SK-N-SH treated with all-trans-retinoic acid at 6 μM for 48 hours (cell line): ENCODE results near the gene UBXN1.

Source experiments
- CSDC2 ChIP-seq: fragments of 250-450 bp; sonication (Bioruptor Pico); IDR thresholded peaks from 2 replicates; pipeline ENCODE4 v1.5.0; 2020; ENCODE audit warnings: mild to moderate bottlenecking, moderate library complexity
- ESRRG ChIP-seq: fragments of 250-450 bp; sonication (Bioruptor Pico); IDR thresholded peaks from 2 replicates; pipeline ENCODE4 v1.6.1; 2021; ENCODE audit warnings: mild to moderate bottlenecking
- ISL1 ChIP-seq: fragments of 250-450 bp; sonication (Bioruptor Pico); IDR thresholded peaks from 2 replicates; pipeline ENCODE4 v2.1.2; 2022; ENCODE audit warnings: mild to moderate bottlenecking, moderate library complexity
- TCF4 ChIP-seq: fragments of 250-450 bp; sonication (Bioruptor Pico); IDR thresholded peaks from 2 replicates; pipeline ENCODE4 v1.8.0; 2021; ENCODE audit warnings: mild to moderate bottlenecking, moderate library complexity, borderline replicate concordance
- TOX ChIP-seq: fragments of 250-450 bp; sonication (Bioruptor Pico); IDR thresholded peaks from 2 replicates; pipeline ENCODE4 v1.8.0; 2021; ENCODE audit warnings: mild to moderate bottlenecking, moderate library complexity, borderline replicate concordance
- ZC3H10 ChIP-seq: fragments of 250-450 bp; sonication (Bioruptor Pico); IDR thresholded peaks from 2 replicates; pipeline ENCODE4 v1.5.1; 2021; ENCODE audit warnings: mild to moderate bottlenecking, moderate library complexity
- TF ChIP-seq, protein P1 (sequence below): fragments of 250-450 bp; sonication (Bioruptor Pico); IDR thresholded peaks from 2 replicates; pipeline ENCODE4 v1.8.0; 2020; ENCODE audit warnings: mild to moderate bottlenecking, moderate library complexity, borderline replicate concordance
- TF ChIP-seq, protein P2 (sequence below): fragments of 250-450 bp; sonication (Bioruptor Pico); IDR thresholded peaks from 2 replicates; pipeline ENCODE4 v1.5.1; 2021; ENCODE audit warnings: mild to moderate bottlenecking, moderate library complexity

DNA sequence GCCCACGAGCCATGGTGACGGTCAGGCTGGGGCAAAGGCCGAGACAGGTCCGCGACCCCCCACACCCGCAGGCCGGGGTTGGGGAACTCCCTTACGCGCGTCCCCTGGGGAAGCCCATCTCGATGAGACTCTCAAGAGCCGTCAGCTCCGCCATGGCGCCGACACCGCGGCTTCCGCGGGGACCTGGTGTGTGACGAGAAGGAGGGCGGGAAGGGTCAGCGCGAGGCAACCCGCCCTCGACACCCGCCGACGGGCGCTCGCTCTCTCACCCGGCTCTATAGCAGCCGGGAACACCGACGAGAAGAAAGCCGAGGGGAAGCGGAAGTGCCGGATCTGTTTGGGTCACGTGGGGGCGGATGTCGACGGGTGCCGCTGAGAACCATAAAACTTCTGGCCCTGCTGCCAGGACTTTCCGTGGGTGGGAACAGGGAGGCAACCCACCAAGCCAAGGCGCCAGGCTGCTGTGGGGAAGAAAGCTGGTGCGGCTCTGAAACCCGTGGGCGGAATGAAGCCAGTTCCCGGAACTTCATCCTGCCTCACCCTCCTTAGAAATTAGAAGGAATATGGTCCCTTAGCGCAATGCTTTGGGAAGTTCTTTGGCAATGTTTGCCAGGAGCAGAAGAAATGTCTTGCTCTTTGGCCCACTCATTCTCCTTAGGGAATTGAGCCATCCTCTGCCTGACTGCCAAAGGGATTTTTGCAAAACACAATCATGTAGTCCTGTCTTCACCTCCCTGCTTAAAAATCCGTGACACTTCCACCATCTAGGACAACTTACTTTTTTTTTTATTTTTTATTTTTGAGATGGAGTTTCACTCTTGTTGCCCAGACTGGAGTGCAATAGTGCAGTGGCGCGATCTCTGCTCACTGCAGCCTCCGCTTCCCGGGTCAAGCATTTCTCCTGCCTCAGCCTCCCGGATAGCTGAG is at the start of gene UBXN1:
- TF ChIP-seq ZC3H10 (CRISPR knock-in tag) (no peak), TCF4 (CRISPR knock-in tag) (no peak), ISL1 (no peak), ESRRG (no peak), TOX (CRISPR knock-in tag) (no peak), CSDC2 (CRISPR knock-in tag) (no peak)
- TF ChIP-seq, protein P1, sequence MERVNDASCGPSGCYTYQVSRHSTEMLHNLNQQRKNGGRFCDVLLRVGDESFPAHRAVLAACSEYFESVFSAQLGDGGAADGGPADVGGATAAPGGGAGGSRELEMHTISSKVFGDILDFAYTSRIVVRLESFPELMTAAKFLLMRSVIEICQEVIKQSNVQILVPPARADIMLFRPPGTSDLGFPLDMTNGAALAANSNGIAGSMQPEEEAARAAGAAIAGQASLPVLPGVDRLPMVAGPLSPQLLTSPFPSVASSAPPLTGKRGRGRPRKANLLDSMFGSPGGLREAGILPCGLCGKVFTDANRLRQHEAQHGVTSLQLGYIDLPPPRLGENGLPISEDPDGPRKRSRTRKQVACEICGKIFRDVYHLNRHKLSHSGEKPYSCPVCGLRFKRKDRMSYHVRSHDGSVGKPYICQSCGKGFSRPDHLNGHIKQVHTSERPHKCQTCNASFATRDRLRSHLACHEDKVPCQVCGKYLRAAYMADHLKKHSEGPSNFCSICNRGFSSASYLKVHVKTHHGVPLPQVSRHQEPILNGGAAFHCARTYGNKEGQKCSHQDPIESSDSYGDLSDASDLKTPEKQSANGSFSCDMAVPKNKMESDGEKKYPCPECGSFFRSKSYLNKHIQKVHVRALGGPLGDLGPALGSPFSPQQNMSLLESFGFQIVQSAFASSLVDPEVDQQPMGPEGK, result no peak
- TF ChIP-seq, protein P2, sequence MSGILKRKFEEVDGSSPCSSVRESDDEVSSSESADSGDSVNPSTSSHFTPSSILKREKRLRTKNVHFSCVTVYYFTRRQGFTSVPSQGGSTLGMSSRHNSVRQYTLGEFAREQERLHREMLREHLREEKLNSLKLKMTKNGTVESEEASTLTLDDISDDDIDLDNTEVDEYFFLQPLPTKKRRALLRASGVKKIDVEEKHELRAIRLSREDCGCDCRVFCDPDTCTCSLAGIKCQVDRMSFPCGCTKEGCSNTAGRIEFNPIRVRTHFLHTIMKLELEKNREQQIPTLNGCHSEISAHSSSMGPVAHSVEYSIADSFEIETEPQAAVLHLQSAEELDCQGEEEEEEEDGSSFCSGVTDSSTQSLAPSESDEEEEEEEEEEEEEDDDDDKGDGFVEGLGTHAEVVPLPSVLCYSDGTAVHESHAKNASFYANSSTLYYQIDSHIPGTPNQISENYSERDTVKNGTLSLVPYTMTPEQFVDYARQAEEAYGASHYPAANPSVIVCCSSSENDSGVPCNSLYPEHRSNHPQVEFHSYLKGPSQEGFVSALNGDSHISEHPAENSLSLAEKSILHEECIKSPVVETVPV (CRISPR knock-in tag), result no peak
